CD4-positive, alpha-beta T cell treated with Interleukin-1 beta for 1 hour (primary cell): ENCODE results near the gene OR1J2.

Experiments used
- DNase-seq, 2 donors: peaks; one replicate each; pipeline ENCODE4 v3.0.0-alpha.2; 2020 to 2022

Gene OR1J2

GRCh38 chr9:122552812-122553211 is 42.2 kb downstream of the OR1J2 start, which contains the start of gene OR1N2:
OR1N2 (plus strand) TSS chr9:122553112; CDS start chr9:122553212, 100 bp downstream.
- DNase-seq = no peak
